ENCODE results near the gene ADGB.

GRCh38 chr6:146590492-146590891 is 8.3 kb upstream of the ADGB start:
- no peak for TF ChIP-seq POLR2A (IDR thresholded peaks at IDR 0.05)
- TF ChIP-seq CTCF (IDR thresholded peaks at IDR 0.05): no peak

Measured in thyroid gland (tissue), 4 donors.